Body of pancreas (tissue), 4 donors: ENCODE data around the gene SMARCA2.

Experiments used
- CTCF ChIP-seq, 7 experiments: fragments of 450-650 bp in 4 of 7; fragments of 200-600 bp in 3 of 7; sonication (generic) in 3 of 7; IDR thresholded peaks; one replicate each; pipeline ENCODE4 v1.5.1; 2016 to 2019; ENCODE audit warnings: antibody characterized with exemption in 7 of 7
- POLR2A ChIP-seq, 3 donors: fragments of 450-650 bp; IDR thresholded peaks; one replicate each; pipeline ENCODE4 v1.6.1; 2016; ENCODE audit warnings: antibody characterized with exemption in 3 of 3, mild to moderate bottlenecking in 2 of 3

- TF ChIP-seq POLR2A (IDR thresholded peaks at IDR 0.05) (no peak), CTCF (IDR thresholded peaks at IDR 0.05) (no peak)
These were observed 178.4 kb downstream of the SMARCA2 start for GRCh38 chr9:2193552-2193951.
